Panc1 (cell line): Measurements from ENCODE around the gene ADD2.

Source experiments
- POLR2AphosphoS5 ChIP-seq: IDR thresholded peaks from 2 replicates; pipeline ENCODE4 v1.6.1; 2012; ENCODE audit warnings: mild to moderate bottlenecking, low read depth, low read length, moderate library complexity
- TCF7L2 ChIP-seq: IDR thresholded peaks from 2 replicates; pipeline ENCODE4 v1.6.1; 2011; ENCODE audit warnings: mild to moderate bottlenecking, low read depth, low read length, inconsistent platforms
- TF ChIP-seq, protein P1 (sequence below): fragments of 450-650 bp; IDR thresholded peaks from 2 replicates; pipeline ENCODE4 v1.5.1; 2017; ENCODE audit warnings: mild to moderate bottlenecking
- TF ChIP-seq, protein P2 (sequence below), 2 experiments: IDR thresholded peaks; 2 replicates each; pipeline ENCODE4 v1.6.1; 2011 to 2012; ENCODE audit warnings: low read depth in 2 of 2, control low read depth in 1 of 2, low read length in 1 of 2, mild to moderate bottlenecking in 1 of 2, moderate library complexity in 1 of 2; ENCODE audit not compliant: insufficient read depth in 1 of 2

DNA sequence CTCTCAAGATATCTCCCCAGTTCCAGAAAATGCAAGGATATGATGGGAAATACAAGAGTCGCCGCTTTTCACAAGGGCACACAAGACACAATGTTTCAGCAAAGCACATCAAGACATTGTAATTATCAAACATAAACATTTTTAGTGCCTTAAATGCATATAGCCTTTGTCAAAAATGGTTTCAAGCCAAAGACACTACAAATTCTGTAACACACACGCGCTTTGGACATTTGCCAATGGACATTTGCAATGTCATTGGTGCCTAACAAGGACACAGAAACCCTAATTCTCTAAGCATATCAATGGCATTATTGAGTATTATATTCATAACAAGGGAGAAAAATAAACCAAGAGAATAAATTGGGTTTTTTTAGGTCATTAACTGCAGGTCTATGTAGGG lies 16.1 kb downstream of the ADD2 start:
- TF ChIP-seq, protein P1, sequence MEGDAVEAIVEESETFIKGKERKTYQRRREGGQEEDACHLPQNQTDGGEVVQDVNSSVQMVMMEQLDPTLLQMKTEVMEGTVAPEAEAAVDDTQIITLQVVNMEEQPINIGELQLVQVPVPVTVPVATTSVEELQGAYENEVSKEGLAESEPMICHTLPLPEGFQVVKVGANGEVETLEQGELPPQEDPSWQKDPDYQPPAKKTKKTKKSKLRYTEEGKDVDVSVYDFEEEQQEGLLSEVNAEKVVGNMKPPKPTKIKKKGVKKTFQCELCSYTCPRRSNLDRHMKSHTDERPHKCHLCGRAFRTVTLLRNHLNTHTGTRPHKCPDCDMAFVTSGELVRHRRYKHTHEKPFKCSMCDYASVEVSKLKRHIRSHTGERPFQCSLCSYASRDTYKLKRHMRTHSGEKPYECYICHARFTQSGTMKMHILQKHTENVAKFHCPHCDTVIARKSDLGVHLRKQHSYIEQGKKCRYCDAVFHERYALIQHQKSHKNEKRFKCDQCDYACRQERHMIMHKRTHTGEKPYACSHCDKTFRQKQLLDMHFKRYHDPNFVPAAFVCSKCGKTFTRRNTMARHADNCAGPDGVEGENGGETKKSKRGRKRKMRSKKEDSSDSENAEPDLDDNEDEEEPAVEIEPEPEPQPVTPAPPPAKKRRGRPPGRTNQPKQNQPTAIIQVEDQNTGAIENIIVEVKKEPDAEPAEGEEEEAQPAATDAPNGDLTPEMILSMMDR, result no peak
- TF ChIP-seq TCF7L2 (no peak), POLR2AphosphoS5 (no peak)
- TF ChIP-seq, protein P2, sequence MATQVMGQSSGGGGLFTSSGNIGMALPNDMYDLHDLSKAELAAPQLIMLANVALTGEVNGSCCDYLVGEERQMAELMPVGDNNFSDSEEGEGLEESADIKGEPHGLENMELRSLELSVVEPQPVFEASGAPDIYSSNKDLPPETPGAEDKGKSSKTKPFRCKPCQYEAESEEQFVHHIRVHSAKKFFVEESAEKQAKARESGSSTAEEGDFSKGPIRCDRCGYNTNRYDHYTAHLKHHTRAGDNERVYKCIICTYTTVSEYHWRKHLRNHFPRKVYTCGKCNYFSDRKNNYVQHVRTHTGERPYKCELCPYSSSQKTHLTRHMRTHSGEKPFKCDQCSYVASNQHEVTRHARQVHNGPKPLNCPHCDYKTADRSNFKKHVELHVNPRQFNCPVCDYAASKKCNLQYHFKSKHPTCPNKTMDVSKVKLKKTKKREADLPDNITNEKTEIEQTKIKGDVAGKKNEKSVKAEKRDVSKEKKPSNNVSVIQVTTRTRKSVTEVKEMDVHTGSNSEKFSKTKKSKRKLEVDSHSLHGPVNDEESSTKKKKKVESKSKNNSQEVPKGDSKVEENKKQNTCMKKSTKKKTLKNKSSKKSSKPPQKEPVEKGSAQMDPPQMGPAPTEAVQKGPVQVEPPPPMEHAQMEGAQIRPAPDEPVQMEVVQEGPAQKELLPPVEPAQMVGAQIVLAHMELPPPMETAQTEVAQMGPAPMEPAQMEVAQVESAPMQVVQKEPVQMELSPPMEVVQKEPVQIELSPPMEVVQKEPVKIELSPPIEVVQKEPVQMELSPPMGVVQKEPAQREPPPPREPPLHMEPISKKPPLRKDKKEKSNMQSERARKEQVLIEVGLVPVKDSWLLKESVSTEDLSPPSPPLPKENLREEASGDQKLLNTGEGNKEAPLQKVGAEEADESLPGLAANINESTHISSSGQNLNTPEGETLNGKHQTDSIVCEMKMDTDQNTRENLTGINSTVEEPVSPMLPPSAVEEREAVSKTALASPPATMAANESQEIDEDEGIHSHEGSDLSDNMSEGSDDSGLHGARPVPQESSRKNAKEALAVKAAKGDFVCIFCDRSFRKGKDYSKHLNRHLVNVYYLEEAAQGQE (IDR thresholded peaks at IDR 0.05; ENCODE audit: insufficient read depth in 1 of 2, low read depth in 2 of 2, low read length in 1 of 2), result no peak
